CD4-positive, alpha-beta T cell treated with Interleukin-6 at 100 ng/mL for 8 hours (primary cell): ENCODE measurements around the gene IGF2R.
"Not testable (repeated sequence)": the region's sequence is repeated elsewhere in the genome, so short reads cannot be mapped to it uniquely, and the experiment has no call there.

ENCODE experiments used
- DNase-seq: peaks from one replicate; pipeline ENCODE4 v3.0.0-alpha.2; 2020; ENCODE audit warnings: mixed read lengths, low spot score

IGF2R gene

DNA sequence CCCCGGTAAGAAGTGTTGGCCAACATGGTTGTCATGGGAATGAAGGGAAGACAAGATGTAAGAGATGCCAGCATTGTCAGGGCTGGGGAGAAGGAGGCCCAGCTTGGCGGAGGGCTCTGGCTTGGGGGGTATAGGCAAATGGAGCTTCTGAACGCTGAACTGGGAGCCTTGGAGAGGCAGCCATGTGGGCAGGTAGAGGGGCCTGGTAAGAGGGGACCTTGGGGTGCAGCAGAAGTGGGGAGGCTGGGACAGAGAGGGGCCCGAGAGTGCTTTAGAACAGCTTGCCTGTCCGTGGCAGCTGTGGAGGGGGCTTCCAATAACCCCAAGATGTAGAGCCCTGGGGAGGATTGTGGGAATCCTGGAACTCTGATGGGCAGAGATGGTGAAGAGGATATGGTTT is 155.7 kb downstream of the IGF2R start:
- no peak for DNase-seq

DNA sequence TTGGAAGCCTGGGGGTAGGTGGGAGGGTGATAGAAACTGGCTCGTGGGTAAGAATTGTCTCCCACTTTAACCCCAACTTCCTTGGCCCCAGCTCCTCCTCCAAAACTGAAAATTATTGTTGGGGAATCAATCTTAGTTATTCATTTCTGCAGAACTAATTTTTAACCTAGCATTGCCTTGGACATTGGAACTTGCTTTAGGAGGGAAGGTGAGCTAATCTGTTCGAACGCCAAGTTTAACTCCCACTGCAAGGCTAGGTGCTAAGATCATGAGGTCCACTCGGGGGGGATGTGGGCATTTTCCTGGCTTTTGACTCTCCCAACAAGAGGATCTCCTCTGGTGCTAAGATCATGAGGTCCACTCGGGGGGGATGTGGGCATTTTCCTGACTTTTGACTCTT is 156.2 kb downstream of the IGF2R start:
- not testable (repeated sequence) for DNase-seq

DNA sequence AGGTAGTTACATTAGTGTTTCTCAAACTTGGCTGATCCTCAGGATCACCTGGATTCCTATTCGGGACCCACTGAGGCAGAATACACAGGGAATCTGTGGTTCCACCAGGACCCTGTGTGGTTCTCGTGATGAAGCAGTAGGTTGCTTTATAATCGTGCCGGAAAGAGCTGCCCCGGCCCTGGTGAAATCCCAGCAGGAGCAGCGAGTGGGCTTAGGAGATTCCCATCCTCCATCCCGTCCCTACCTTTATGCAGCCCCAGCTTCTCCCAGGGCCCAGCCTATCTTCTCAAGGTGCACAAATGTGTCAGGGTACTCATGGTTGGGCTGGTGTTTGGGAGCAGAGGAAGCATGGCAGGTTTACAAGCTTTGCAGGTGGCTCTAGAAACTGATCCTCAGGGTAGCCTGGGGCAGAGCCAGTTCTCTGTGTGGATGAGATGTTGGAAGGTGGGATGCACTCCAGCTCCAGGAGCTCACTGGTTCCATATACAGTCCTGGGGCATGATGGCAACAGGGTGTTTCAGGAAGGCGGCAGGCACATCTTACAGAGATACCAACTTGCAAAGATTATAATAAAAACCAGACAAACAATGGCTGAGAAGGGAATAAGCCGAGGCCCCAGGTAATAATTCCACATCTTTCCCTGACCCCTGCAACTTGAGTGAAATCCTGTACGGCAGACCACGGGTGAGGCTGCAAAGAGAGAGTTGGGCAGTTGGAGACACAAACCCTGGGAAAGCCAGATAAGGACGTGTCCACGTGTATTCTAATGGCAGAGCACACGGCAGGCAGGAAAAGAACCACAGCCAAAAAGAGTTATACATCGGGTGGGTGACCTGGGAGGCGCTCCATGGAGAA is 158.6 kb downstream of the IGF2R start:
- DNase-seq = no peak

DNA sequence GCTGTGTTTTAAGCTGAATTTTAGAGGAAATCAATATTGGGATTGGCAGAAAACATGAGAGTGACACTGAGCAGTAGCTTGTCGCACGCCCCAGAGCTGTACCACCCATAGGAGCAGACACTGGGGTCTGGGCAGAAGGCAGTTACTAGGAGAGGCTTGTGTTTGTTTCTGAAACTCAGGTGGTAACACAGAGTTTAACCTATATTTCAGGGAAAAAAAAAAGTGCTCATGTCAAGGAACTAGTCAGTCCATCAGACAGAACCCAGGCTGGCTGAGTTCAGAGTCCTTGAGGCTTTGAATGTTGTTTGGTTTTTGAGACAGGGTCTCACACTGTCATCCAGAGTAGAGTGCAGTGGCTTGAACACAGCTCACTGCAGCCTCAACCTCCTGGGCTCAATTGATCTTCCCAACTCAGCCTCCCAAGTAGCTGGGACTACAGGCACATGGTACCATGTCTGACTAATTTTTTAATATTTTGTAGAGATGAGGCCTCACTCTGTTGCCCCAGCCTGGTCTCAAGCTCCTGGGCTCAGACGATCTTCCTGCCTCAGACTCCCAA is 159.3 kb downstream of the IGF2R start:
- no peak for DNase-seq

DNA sequence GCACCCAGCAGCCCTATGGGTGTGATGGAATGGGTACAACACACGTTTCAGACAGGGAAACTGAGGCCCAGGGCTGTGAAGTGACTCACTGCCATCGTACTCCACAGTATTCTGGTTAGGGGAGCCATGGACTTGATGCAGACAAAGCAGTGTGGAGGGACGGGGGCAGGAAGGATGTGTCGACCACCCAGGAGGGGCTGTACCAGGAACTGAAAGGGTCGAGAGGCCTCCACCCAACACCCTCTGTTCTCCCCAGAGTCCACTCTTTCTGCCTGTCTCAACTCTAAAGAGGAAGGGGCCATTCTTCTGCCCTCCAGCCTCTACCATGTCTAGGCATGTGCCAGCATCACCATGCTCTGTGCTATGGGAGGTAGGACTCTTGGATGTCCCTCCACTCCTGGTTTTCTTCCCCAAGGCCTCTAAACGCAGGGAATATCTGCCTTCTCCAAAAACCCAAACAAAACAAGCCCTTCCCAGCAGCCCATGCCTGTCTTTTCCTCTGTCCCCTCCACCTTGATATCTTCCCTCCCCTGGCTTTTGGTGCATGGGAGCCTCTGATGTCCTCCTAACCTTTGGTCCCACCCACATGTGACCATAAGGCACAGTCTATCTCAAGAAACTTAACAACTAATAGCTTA is 160.1 kb downstream of the IGF2R start:
- DNase-seq = no peak

DNA sequence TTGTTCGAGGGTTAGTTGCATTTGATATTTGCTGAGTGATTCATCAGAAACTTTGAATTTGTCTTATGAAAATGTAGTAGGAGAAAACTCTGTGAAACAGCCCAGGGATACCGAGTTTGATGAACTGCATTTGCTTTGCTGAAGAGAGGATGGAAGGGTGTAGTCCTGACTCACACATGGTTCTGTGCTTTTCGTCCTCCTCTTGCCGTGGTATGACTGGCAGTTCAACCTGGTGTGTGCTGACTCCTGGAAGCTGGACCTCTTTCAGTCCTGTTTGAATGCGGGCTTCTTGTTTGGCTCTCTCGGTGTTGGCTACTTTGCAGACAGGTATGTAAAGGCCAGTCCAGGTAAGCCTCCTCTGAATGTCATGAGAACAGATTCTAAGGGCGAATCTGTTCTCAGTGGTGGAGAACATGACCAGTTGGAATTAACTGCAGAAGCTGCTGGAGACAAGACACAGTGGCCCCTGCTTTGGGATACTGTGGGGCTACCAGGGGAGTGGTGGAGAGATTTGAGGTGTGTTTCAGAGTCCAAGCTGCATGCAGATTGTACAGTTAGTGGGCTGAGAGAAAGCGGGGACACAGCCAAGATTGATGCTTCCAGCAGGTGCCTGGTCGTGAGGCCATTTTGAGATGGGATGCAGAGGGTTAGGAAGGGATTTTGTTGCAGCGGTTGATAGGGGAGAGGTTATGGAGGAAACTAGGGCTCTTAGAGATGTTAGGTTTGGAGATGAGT is 161.2 kb downstream of the IGF2R start:
- DNase-seq = no peak

DNA sequence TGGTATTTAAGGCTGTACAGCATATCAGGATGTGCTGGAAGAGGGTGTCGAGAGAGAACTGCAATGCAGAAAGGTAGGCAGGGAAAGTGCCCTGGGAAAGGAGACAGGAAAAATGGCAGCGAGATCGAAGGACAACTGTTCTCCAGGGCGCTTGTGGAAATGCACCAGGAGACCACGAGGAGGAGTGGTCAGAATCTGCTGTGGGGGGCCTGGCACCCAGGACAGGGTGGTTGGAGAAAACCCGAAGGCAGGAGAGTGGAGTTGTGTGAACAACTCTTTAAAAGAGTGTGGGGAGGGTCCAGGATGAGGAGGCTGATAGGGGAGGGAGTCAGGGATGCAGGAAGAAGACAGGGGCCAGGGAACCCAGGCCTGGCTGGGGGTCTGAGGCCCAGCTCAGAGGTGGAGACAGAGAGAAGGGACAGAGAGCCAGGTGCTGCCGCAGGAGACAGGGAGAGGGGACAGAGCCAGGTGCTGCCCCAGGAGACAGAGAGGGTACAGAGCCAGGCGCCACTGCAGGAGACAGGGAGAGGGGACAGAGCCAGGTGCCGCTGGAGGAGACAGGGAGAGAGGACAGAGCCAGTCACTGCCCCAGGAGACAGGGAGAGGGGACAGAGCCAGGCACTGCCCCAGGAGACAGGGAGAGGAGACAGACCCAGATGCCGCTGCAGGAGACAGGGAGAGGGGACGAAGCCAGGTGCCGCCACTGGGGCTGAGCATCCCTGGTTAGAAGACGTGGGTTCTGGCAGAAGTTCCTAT is 162.0 kb downstream of the IGF2R start:
- no peak for DNase-seq

DNA sequence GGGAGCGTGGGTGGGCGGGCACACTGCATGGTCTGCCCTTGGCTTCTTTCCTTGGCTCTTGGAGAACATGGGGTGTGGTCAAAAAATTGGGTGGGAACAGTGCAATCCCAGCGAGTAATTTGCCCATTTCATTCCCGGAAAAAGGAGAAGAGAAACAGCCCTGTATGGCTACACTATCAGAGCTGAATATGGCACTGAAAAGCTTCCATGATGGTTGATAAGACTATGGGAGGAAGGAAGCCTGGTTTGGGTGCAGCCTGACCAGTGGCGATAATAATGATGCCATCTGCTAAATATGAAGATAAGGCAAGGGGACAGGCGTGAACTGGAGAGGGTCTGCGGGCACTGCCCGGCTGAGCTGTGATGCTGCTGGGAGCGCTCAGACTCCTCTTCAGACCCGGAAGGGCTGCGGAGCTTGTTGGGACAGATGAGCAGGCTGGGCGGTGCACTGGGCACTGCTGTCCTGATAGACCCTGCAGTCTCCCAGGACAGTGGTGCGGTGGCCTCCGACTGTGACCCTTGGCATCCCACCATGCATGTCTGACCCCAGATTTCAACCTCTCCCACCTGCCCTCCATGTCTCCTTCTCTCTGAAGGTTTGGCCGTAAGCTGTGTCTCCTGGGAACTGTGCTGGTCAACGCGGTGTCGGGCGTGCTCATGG is 162.9 kb downstream of the IGF2R start:
- no peak for DNase-seq

DNA sequence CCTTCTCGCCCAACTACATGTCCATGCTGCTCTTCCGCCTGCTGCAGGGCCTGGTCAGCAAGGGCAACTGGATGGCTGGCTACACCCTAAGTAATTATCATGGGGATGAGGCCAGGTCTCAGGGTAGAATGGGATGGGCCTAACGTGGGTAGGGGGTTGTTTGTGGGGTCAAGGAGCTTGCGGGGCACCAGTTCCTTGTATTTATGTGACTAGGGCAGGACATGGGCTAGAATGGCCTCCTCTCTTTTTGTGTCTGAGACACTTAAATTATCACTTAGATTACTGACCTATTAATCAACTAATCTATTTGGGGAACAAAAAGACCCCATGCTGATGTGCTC is 163.4 kb downstream of the IGF2R start:
- DNase-seq = no peak

DNA sequence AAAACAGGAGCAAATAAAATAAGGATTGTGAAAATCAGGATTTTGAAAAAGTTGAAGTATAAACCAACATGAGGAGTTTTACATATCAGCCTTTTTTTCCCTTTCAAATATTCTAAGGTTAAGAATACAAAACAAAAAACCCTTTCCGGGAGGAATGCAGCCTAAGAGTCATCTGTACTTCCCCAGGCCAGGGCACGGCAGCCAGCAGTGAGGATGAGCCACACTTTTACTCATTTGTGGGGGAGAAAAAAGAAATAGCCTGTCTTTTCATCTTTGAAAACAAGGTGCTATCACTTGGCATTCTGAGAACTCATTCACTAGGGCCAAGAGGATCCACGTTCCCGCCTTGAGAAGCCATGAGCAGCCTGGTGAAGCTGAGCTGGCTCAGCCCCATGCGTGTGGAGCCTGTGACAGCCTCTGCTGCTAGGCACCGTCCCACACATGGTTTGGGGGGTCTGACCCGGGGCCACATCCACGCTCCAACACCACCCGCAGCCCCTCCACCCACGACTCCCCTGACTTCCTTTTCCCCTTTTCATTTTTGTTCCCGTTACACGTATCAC is 164.0 kb downstream of the IGF2R start:
- no peak for DNase-seq

DNA sequence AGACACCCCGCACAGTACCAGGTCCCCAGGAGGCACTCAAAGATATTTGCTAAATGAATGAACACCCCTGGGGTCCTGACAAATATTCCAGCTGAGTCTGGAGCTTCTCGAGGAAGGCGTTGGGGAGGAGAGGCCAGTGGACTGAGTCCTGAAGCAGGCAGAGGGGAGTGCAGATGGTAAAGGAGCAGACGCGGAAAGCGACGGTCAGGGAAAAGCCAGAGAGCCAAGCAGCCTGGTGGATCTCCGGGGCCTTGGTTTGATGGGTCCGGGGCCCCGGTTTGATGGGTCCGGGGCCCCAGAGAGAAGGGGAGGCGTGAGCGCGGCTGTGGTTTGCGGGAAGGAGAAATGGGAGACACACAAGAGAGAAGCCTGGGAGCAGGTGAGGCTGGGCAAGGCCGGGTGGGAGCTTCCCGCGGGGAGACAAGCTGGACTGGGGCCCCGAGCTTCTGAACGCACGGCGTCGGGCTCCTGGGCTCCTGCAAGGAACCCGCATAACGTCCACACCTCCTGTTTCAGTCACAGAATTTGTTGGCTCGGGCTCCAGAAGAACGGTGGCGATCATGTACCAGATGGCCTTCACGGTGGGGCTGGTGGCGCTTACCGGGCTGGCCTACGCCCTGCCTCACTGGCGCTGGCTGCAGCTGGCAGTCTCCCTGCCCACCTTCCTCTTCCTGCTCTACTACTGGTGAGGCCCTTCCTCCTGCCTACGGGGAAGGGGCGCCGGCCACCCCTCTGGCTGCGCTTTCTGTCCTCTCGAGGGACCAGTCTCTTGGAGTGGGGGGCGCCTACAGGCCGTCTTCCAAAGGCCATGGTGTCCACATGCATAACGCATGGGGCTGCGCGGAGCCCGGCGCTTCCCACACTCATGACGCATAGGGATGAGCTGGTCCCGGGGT is 164.8 kb downstream of the IGF2R start:
- DNase-seq = no peak

DNA sequence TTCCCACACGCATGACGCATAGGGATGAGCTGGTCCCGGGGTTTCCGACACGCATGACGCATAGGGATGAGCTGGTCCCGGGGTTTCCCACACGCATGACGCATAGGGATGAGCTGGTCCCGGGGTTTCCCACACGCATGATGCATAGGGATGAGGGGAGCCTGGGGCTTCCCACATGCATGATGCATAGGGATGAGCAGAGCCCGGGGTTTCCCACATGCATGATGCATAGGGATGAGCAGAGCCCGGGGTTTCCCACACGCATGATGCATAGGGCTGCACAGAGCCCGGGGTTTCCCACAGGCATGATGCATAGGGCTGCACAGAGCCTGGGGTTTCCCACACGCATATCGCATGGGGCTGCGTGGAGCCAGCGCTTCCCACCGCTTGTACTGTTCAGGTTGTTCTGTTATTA is 165.5 kb downstream of the IGF2R start:
- DNase-seq = not testable (repeated sequence)

DNA sequence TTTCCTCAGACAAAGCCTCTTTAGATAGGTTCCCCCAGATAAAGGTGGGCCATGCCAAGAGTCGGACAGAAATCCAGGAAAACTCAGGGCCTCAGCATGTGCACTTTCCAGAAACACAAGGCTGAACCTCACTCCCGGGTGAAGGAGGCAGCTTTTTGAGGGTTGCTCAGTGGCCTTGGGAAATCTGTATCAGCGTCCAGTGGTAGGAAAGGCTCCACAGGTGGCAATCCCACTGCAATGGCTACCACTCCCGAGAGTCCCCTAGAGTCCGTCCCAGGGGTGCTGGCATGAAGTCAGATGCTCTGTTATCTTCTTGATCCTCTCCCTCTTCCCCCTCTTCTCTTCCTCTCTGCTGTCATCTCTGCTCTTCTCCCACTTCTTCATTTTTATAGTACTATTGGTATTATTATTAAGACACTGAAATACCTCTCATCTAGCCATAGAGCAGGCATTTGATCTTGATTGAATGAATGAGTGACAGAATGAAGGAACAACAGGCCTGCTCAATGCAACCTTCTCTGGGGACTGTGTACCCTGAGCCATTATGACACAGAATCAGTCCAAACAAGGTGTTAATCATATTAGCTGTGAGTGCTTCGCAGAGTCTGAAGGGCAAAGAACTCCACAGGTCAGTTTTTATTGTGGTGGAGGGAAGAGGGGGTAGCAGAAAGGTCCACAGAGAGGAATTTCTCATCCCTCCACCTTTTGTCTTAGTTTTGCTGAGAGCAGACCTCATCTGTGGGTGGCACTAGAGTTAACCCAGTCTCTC is 166.1 kb downstream of the IGF2R start:
- no peak for DNase-seq

DNA sequence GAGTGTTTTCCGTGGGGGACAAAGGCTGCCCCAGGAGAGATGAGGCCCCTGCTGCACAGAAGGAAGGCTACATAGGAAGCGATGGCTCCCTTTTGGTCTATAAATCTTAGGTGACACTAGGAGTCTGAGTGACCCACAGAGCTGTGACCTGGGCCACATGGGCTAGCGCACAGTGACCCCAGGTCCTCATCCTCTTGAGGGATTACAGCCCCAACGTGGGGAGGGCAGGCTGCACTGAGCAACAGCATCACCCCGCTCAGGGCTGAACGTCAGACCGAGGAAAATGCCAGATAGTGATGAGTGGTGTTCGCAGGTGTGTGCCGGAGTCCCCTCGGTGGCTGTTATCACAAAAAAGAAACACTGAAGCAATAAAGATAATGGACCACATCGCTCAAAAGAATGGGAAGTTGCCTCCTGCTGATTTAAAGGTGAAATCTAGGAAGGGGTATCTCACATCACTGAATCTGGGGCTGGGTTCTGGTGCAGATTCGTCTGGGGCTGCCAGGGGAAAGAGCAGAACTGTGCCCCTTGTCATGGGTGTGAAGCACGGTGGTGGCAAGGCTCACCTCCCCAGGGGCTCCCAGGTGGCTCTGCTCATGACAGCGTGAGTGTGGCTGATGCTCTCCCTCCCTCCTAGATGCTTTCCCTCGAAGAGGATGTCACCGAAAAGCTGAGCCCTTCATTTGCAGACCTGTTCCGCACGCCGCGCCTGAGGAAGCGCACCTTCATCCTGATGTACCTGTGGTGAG is 167.2 kb downstream of the IGF2R start:
- DNase-seq = no peak

DNA sequence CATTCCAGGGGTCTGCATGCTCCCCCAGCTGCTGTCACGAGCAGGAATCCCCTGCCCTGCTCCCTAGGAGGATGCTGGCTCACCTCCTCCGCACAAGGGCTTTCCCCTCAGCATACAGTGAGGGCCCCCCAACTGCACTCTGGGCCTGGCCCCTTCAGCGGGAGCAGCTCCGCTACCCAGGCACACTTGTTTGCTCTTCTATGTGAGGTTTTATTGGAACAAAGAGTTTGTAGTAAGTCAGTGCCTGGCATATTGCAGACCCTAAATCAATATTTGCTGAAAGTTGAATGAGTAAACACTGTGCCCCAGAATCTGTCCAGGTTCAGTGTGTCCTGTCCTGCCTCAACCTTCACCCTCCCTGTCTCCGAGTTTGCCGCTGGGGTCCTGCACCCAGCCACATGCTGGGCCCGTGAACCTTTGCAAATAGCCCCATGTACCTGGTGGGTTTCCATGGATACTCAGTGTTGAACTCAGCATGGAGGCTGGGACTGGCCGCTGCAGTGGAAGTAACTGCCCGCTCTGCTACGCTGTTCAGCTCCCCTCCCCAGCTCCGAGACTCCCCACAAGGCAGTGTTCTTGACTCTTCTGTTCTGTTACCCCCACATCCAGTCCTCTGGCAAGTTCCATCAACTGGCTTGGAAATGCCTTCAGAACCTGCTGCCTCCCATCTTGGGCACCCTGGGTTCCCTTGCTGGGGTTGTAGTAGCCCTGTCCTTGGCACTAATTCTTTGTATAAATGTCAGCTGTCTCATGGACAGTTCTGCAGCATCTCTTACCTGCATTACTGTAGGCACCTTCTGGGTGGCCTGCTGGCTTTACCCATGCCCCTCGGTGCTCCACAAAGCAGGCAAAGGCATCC is 168.5 kb downstream of the IGF2R start:
- no peak for DNase-seq

DNA sequence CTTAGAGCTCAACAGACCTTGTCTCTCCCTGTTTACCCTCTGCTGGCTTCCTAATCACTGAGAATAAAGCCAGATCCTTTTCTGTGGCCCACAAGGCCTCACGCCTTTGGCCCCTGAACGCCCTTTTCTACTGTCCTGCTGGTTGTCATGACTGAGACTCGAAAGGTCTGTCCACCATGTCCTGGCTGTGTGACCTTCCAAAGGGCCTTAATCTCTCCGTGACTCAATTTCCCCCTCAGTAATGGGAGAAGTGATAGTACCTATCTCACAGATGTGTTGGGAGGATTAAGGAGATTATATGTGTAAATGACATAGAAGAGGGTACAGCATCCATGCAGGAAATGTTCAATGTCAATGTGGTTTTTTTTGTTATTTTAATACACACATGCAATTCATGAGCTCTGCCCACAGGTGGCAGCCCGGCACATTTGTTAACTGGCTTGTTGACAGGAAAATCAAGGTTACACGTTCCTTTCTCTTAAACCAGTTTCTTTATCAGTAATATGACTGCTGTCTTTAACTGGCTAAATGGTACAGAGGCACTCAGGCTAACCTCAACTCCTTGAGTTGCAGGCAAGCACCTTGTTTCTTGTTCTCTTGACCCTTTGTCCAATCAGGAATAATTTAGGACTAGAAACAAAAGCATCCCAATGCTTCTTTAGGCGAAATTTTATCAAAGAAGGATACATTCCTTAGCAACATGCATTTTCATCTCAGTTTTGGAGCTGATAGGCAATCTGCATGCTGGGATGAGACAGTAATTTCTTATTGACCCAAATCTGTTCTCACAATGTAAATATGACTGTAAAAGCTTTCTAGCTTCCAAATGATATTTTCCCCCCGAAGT is 169.3 kb downstream of the IGF2R start:
- peak; percentile 59 for DNase-seq
